Spinal cord (tissue), 10 donors: Measurements from ENCODE around the gene RUNX1. TPM values are rescaled to one million over a fixed set of nuclear protein-coding genes. Genes with fewer than 3 reads are reported as not detected.
"Not testable (repeated sequence)": the region's sequence is repeated elsewhere in the genome, so short reads cannot be mapped to it uniquely, and the experiment has no call there.

Experiments
- DNase-seq, 6 donors: peaks; one replicate each; pipeline versions ENCODE4 v3.0.0 to v3.0.0-alpha.2; 2013 to 2015; ENCODE audit warnings: low spot score in 6 of 6, low read depth in 4 of 6
- H3K27ac ChIP-seq: one replicate; pipeline ENCODE4 v1.5.1; 2013; ENCODE audit warnings: low read depth, low read length, control low read depth
- H3K27me3 ChIP-seq: one replicate; pipeline ENCODE4 v1.6.1; 2013; ENCODE audit warnings: low read length; ENCODE audit not compliant: control insufficient read depth, insufficient read depth
- H3K36me3 ChIP-seq: one replicate; pipeline ENCODE4 v1.6.1; 2013; ENCODE audit warnings: low read length; ENCODE audit not compliant: control insufficient read depth, insufficient read depth
- H3K4me1 ChIP-seq: one replicate; pipeline ENCODE4 v1.6.1; 2013; ENCODE audit warnings: low read length; ENCODE audit not compliant: control insufficient read depth, insufficient read depth
- H3K4me3 ChIP-seq: one replicate; pipeline ENCODE4 v1.5.1; 2013; ENCODE audit warnings: low read depth, low read length, control low read depth
- H3K9me3 ChIP-seq: one replicate; pipeline ENCODE4 v1.6.1; 2013; ENCODE audit warnings: low read length; ENCODE audit not compliant: control insufficient read depth, insufficient read depth
- WGBS: methylation state at CpG from one replicate; pipeline ENCODE4 v1.1.5; 2013; ENCODE audit warnings: missing lambda C conversion rate; ENCODE audit not compliant: insufficient coverage; 5-methylcytosine and 5-hydroxymethylcytosine counted together
- polyA plus RNA-seq, 2 donors: library from polyadenylated mRNA; unstranded; fragments of 120-200 nt; gene quantifications; one replicate each; pipeline ENCODE4 v1.2.1, GENCODE V29; 2013; ENCODE audit not compliant: insufficient read length in 2 of 2
- total RNA-seq, 2 donors: library from RNA; depleted of rRNA in 1 of 2; stranded (reverse); fragments of 120-200 nt in 1 of 2; fragments of >200 nt in 1 of 2; gene quantifications; one replicate each; pipeline versions ENCODE4 v1.2.3 to v1.2.4, GENCODE V29; 2013 to 2014
- donor health status: healthy.

The RUNX1 gene
- total and polyA plus RNA-seq, 4 donors: 2.1 to 7.1 (median 3.2) TPM

- no peaks in the 10 kb centered on the region for H3K9me3 ChIP-seq
- no peak overlapping the region for H3K27ac ChIP-seq
- H3K4me3 ChIP-seq: no peak overlapping the region
- no peaks in the 10 kb centered on the region for H3K4me1 ChIP-seq
- 100% methylated on average over 1 of the region's 1 CpG for WGBS
- DNase-seq: no peak
- no peaks in the 10 kb centered on the region for H3K36me3 ChIP-seq
- no peaks in the 10 kb centered on the region for H3K27me3 ChIP-seq
Measured at GRCh38 chr21:34959607-34960006, 89.5 kb downstream of the RUNX1 start.

GRCh38 chr21:34958040-34958439 is 91.1 kb downstream of the RUNX1 start:
- no peaks in the 10 kb centered on the region for H3K36me3 ChIP-seq
- no peak for DNase-seq
- no peaks in the 10 kb centered on the region for H3K4me1 ChIP-seq
- 85% methylated on average over 2 of the region's 4 CpGs for WGBS
- no peak overlapping the region for H3K27ac ChIP-seq
- no peaks in the 10 kb centered on the region for H3K9me3 ChIP-seq
- H3K4me3 ChIP-seq: no peak overlapping the region
- no peaks in the 10 kb centered on the region for H3K27me3 ChIP-seq

GRCh38 chr21:34956416-34957316 is 92.4 kb downstream of the RUNX1 start:
- peak in 2 of 6 donors; percentile 5 to 33 for DNase-seq
- Histone ChIP-seq H3K27ac (no peak overlapping the region), H3K27me3 (no peaks in the 10 kb centered on the region), H3K4me1 (no peaks in the 10 kb centered on the region), H3K9me3 (no peaks in the 10 kb centered on the region), H3K36me3 (no peaks in the 10 kb centered on the region), H3K4me3 (no peak overlapping the region)
- 71% methylated on average over 6 of the region's 11 CpGs for WGBS

- Histone ChIP-seq H3K27me3 (no peaks in the 10 kb centered on the region), H3K36me3 (no peaks in the 10 kb centered on the region), H3K4me1 (no peaks in the 10 kb centered on the region), H3K4me3 (no peak overlapping the region), H3K27ac (no peak overlapping the region), H3K9me3 (no peaks in the 10 kb centered on the region)
- no peak for DNase-seq
Measured at GRCh38 chr21:34953950-34954349, 95.2 kb downstream of the RUNX1 start.

- Histone ChIP-seq H3K27me3 (no peaks in the 10 kb centered on the region), H3K36me3 (no peaks in the 10 kb centered on the region), H3K27ac (no peak overlapping the region), H3K9me3 (no peaks in the 10 kb centered on the region), H3K4me1 (no peaks in the 10 kb centered on the region), H3K4me3 (no peak overlapping the region)
- no peak for DNase-seq
- WGBS: 100% methylated on average over 1 of the region's 1 CpG
Measured at GRCh38 chr21:34952701-34953100, 96.4 kb downstream of the RUNX1 start.

- H3K4me1 ChIP-seq, H3K27me3 ChIP-seq, H3K27ac ChIP-seq, H3K36me3 ChIP-seq, H3K9me3 ChIP-seq, H3K4me3 ChIP-seq, DNase-seq: not testable (repeated sequence)
- no CpG with 5 or more reads among the region's 4 CpGs for WGBS
Measured at GRCh38 chr21:34951868-34952267, 97.2 kb downstream of the RUNX1 start.

GRCh38 chr21:34950980-34951379 is 98.1 kb downstream of the RUNX1 start:
- no peak for DNase-seq
- H3K9me3 ChIP-seq: no peaks in the 10 kb centered on the region
- WGBS: 82% methylated on average over 2 of the region's 4 CpGs
- no peak overlapping the region for H3K27ac ChIP-seq
- no peaks in the 10 kb centered on the region for H3K36me3 ChIP-seq
- no peaks in the 10 kb centered on the region for H3K4me1 ChIP-seq
- no peak overlapping the region for H3K4me3 ChIP-seq
- H3K27me3 ChIP-seq: no peaks in the 10 kb centered on the region

- H3K36me3 ChIP-seq: no peaks in the 10 kb centered on the region
- H3K4me1 ChIP-seq: no peaks in the 10 kb centered on the region
- DNase-seq: no peak
- no peak overlapping the region for H3K4me3 ChIP-seq
- WGBS: 92% methylated on average over 2 of the region's 10 CpGs
- H3K27me3 ChIP-seq: no peaks in the 10 kb centered on the region
- no peaks in the 10 kb centered on the region for H3K9me3 ChIP-seq
- no peak overlapping the region for H3K27ac ChIP-seq
Measured at GRCh38 chr21:34949499-34949898, 99.6 kb downstream of the RUNX1 start.

- H3K36me3 ChIP-seq: no peaks in the 10 kb centered on the region
- H3K4me1 ChIP-seq: no peaks in the 10 kb centered on the region
- DNase-seq: no peak
- no peaks in the 10 kb centered on the region for H3K27me3 ChIP-seq
- no peak overlapping the region for H3K4me3 ChIP-seq
- H3K27ac ChIP-seq: no peak overlapping the region
- no CpG with 5 or more reads among the region's 4 CpGs for whole genome bisulfite sequencing
- H3K9me3 ChIP-seq: no peaks in the 10 kb centered on the region
Measured at GRCh38 chr21:34949030-34949429, 100.1 kb downstream of the RUNX1 start.

GRCh38 chr21:34948157-34948556 is 100.9 kb downstream of the RUNX1 start:
- WGBS: 90% methylated on average over 2 of the region's 5 CpGs
- H3K36me3 ChIP-seq: no peaks in the 10 kb centered on the region
- no peaks in the 10 kb centered on the region for H3K27me3 ChIP-seq
- no peaks in the 10 kb centered on the region for H3K9me3 ChIP-seq
- no peaks in the 10 kb centered on the region for H3K4me1 ChIP-seq
- no peak for DNase-seq
- H3K27ac ChIP-seq: no peak overlapping the region
- no peak overlapping the region for H3K4me3 ChIP-seq
